Stimulated activated naive CD8-positive, alpha-beta T cell treated with anti-CD3 and anti-CD28 coated beads, Interleukin-15, Interleukin-2, amounts not matched to agents 100 ng/mL and 50 ng/mL, for 24 hours (primary cell): ENCODE results near the gene OXSR1.

ENCODE experiments used
- H3K27ac Mint-ChIP-seq: one replicate; pipeline ENCODE4 v1.8.0; 2021; ENCODE audit warnings: mild to moderate bottlenecking, mixed read lengths
- H3K27me3 Mint-ChIP-seq: one replicate; pipeline ENCODE4 v1.8.0; 2021; ENCODE audit warnings: mixed read lengths
- H3K36me3 Mint-ChIP-seq: one replicate; pipeline ENCODE4 v1.8.0; 2021; ENCODE audit warnings: low read depth, mixed read lengths
- H3K4me1 Mint-ChIP-seq: one replicate; pipeline ENCODE4 v1.8.0; 2021; ENCODE audit warnings: low read depth, mixed read lengths
- H3K4me3 Mint-ChIP-seq: one replicate; pipeline ENCODE4 v1.8.0; 2021; ENCODE audit warnings: mild to moderate bottlenecking, mixed read lengths
- H3K9me3 Mint-ChIP-seq: one replicate; pipeline ENCODE4 v1.8.0; 2021; ENCODE audit warnings: mixed read lengths

The OXSR1 gene

GRCh38 chr3:38164952-38165721 lies at the start of gene OXSR1:
Gene OXSR1, plus strand, starts transcription at chr3:38165537. Its CDS starts 340 bp downstream, at chr3:38165877.
- Mint-ChIP-seq H3K36me3 (peaks cover 23% of the 10 kb centered on the region), H3K4me3 (peak within 1 kb of the TSS; percentile 96), H3K9me3 (no peaks in the 10 kb centered on the region), H3K4me1 (peaks cover 52% of the 10 kb centered on the region), H3K27ac (peak within 1 kb of the TSS; percentile 100), H3K27me3 (no peaks in the 10 kb centered on the region)

GRCh38 chr3:38115645-38116427 lies 49.5 kb upstream of the OXSR1 start:
- H3K27ac Mint-ChIP-seq: no peak overlapping the region

GRCh38 chr3:38116471-38117162 lies 48.7 kb upstream of the OXSR1 start:
- no peaks in the 10 kb centered on the region for H3K36me3 Mint-ChIP-seq
- H3K4me3 Mint-ChIP-seq: no peak overlapping the region
- no peak overlapping the region for H3K27ac Mint-ChIP-seq
- H3K4me1 Mint-ChIP-seq: peaks cover 10% of the 10 kb centered on the region
- no peaks in the 10 kb centered on the region for H3K27me3 Mint-ChIP-seq
- no peaks in the 10 kb centered on the region for H3K9me3 Mint-ChIP-seq

More at GRCh38 chr3:38115645-38116427, 49.5 kb upstream of the OXSR1 start:
- H3K9me3 Mint-ChIP-seq: no peaks in the 10 kb centered on the region
- no peak overlapping the region for H3K4me3 Mint-ChIP-seq
- H3K4me1 Mint-ChIP-seq: peaks cover 10% of the 10 kb centered on the region
- H3K27me3 Mint-ChIP-seq: no peaks in the 10 kb centered on the region
- H3K36me3 Mint-ChIP-seq: no peaks in the 10 kb centered on the region

- H3K27me3 Mint-ChIP-seq: no peaks in the 10 kb centered on the region
- no peak overlapping the region for H3K4me3 Mint-ChIP-seq
- H3K4me1 Mint-ChIP-seq: peaks cover 10% of the 10 kb centered on the region
- H3K27ac Mint-ChIP-seq: no peak overlapping the region
- H3K36me3 Mint-ChIP-seq: peaks cover 3% of the 10 kb centered on the region
- H3K9me3 Mint-ChIP-seq: no peaks in the 10 kb centered on the region
These were observed 48.1 kb upstream of the OXSR1 start for GRCh38 chr3:38117163-38117716.

GRCh38 chr3:38117748-38118420 lies 47.5 kb upstream of the OXSR1 start:
- no peaks in the 10 kb centered on the region for H3K9me3 Mint-ChIP-seq
- peaks cover 9% of the 10 kb centered on the region for H3K36me3 Mint-ChIP-seq
- no peaks in the 10 kb centered on the region for H3K27me3 Mint-ChIP-seq
- no peak overlapping the region for H3K4me3 Mint-ChIP-seq
- peaks cover 16% of the 10 kb centered on the region for H3K4me1 Mint-ChIP-seq
- no peak overlapping the region for H3K27ac Mint-ChIP-seq

GRCh38 chr3:38118421-38119247 lies 46.7 kb upstream of the OXSR1 start:
- H3K27ac Mint-ChIP-seq: no peak overlapping the region
- peaks cover 21% of the 10 kb centered on the region for H3K4me1 Mint-ChIP-seq
- peaks cover 14% of the 10 kb centered on the region for H3K36me3 Mint-ChIP-seq
- H3K27me3 Mint-ChIP-seq: no peaks in the 10 kb centered on the region
- no peaks in the 10 kb centered on the region for H3K9me3 Mint-ChIP-seq
- H3K4me3 Mint-ChIP-seq: no peak overlapping the region

- Mint-ChIP-seq H3K9me3 (no peaks in the 10 kb centered on the region), H3K4me1 (peaks cover 21% of the 10 kb centered on the region), H3K4me3 (no peak overlapping the region), H3K27me3 (no peaks in the 10 kb centered on the region), H3K36me3 (peaks cover 19% of the 10 kb centered on the region), H3K27ac (no peak overlapping the region)
These were observed 46.1 kb upstream of the OXSR1 start for GRCh38 chr3:38119248-38119544.

- no peaks in the 10 kb centered on the region for H3K9me3 Mint-ChIP-seq
- H3K4me3 Mint-ChIP-seq: no peak overlapping the region
- H3K4me1 Mint-ChIP-seq: peaks cover 18% of the 10 kb centered on the region
- H3K27ac Mint-ChIP-seq: no peak overlapping the region
- H3K36me3 Mint-ChIP-seq: peaks cover 28% of the 10 kb centered on the region
- no peaks in the 10 kb centered on the region for H3K27me3 Mint-ChIP-seq
These were observed 45.3 kb upstream of the OXSR1 start for GRCh38 chr3:38119821-38120692.

DNA sequence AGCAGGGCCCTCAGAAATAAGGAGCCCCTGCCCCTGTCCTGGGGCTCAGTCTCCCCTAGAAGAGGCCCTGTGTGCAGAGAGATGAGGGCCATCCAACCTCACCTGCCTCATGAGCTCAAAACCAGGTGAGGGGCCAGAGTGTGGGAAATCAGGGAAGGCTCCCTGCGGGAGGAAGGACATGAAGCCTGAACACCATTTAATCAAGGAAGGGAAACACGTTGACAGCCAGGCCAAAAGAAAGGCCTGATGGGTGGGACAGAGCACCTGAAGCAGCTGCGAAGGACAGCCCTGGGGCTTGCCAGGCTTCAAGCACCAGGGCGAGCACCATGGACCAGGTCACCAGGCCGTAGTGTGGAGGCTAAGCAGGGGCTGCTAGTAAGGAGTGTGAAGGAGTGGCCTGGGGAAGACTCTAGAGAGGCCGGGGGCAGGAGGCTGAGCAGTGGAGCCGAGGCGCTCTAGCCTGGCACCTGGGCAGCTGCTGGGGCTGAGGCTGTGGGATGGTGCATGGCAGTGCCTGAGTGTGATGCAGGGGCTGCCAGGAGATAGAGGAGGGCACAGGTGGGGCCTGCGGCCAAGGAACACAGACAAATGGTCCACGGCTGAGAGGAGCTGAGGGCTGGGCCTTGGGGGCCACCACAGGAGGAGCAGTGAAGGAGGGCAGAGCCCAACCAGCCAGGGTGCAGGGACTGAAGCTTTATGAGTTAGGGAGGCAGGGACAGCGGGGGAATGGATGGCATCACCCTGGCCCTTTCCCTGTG lies 44.5 kb upstream of the OXSR1 start:
- no peak overlapping the region for H3K4me3 Mint-ChIP-seq
- peaks cover 35% of the 10 kb centered on the region for H3K36me3 Mint-ChIP-seq
- no peaks in the 10 kb centered on the region for H3K9me3 Mint-ChIP-seq
- H3K4me1 Mint-ChIP-seq: peaks cover 12% of the 10 kb centered on the region
- no peak overlapping the region for H3K27ac Mint-ChIP-seq
- H3K27me3 Mint-ChIP-seq: no peaks in the 10 kb centered on the region

DNA sequence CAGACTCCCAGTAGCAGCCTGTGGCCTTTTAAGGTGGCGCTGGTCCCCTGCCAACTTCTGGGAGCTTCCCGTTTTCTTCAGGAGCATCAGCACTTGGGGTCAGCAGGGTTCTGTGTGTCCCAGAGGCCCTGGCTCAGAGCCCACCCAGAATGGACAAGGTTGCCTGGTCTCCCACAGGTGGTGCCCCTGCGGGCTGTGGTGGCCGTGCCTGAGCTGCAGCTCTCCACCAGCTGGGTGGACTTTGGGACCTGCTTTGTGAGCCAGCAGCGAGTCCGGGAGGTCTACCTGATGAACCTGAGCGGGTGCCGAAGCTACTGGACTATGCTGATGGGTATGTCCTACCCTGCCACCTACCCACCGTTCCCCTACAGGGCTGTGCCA lies 43.9 kb upstream of the OXSR1 start:
- Mint-ChIP-seq H3K36me3 (peaks cover 35% of the 10 kb centered on the region), H3K9me3 (no peaks in the 10 kb centered on the region), H3K4me1 (peaks cover 11% of the 10 kb centered on the region), H3K27ac (no peak overlapping the region), H3K27me3 (no peaks in the 10 kb centered on the region), H3K4me3 (no peak overlapping the region)

- no peak overlapping the region for H3K4me3 Mint-ChIP-seq
- no peaks in the 10 kb centered on the region for H3K9me3 Mint-ChIP-seq
- H3K27me3 Mint-ChIP-seq: no peaks in the 10 kb centered on the region
- H3K36me3 Mint-ChIP-seq: peaks cover 39% of the 10 kb centered on the region
- H3K27ac Mint-ChIP-seq: no peak overlapping the region
- peaks cover 11% of the 10 kb centered on the region for H3K4me1 Mint-ChIP-seq
These were observed 43.4 kb upstream of the OXSR1 start for GRCh38 chr3:38121832-38122461.

DNA sequence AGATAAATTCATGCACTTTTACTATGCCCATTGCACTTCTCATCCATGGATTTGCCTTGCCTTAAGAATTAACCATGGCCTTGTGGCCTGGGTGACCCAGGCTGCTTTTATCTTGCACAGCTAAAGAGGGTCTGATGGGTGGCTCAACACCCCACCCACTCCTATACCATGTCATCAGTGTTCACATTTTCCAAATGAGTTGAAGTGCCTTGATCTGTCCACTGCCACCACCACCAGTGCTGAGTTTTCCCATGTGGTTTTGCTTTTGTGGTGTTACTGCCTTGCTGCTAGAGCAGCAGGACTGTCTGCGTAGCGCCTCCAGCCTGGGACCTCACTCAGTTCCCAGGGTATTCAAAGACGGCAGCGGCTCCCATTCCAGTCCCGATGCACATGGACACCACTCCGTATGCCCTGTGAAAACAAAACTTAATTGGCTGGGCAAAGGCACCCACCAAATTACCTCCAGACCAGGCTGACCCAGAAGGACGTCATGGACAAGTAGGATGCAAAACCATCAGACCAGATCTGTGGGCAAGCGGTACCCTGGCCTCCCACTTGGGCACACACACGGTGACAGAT lies 42.5 kb upstream of the OXSR1 start:
- Mint-ChIP-seq H3K4me1 (peaks cover 11% of the 10 kb centered on the region), H3K27me3 (no peaks in the 10 kb centered on the region), H3K36me3 (peaks cover 47% of the 10 kb centered on the region), H3K9me3 (no peaks in the 10 kb centered on the region), H3K4me3 (no peak overlapping the region), H3K27ac (peak overlapping the region; percentile 61)
